ENCODE measurements around the gene STYK1.

Gene STYK1

DNA sequence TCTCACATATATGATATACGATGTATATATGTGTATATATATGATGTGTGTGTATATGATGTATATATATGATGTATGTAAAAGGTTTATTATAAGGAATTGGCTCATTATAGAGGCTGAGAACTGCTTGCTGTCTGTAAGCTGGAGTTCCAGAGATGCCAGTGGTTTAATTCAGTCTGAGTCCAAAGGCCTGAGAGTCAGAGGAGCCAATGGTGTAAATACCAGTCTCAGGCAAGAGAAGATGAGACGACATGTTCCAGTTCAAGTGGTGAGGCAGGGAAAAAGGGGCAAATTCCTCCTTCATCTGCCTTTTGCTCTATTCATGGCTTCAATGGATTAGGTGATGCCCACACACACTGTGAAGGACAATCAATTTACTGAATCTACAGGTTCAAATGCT lies 17.1 kb upstream of the STYK1 start:
- H3K4me3 ChIP-seq (ENCODE audit: low read length in 2 of 2) = no peak overlapping the region
- no peak overlapping the region for H2BK5ac ChIP-seq (ENCODE audit: low read length)
- no peak overlapping the region for H3K4ac ChIP-seq (ENCODE audit: low read length)
- peaks cover 0 to 2% of the 10 kb centered on the region in 2 donors for H3K36me3 ChIP-seq (replicated peaks in 1 of 2; ENCODE audit: control insufficient read depth in 2 of 2, insufficient read depth in 2 of 2, low read length in 2 of 2)
- no peak overlapping the region for H3K23ac ChIP-seq (ENCODE audit: low read depth, low read length, poor library complexity)
- no peak for DNase-seq (ENCODE audit: low spot score)
- H2AFZ ChIP-seq (ENCODE audit: low read length) = no peak overlapping the region
- no peak overlapping the region for H4K8ac ChIP-seq (ENCODE audit: low read depth, low read length)
- no peaks in the 10 kb centered on the region for H3K27me3 ChIP-seq (ENCODE audit: control insufficient read depth in 3 of 3, insufficient read depth in 3 of 3, low read depth in 1 of 3, low read length in 3 of 3)
- no peak overlapping the region for H3K14ac ChIP-seq (ENCODE audit: low read length)
- no peak overlapping the region for H4K91ac ChIP-seq (ENCODE audit: low read depth, low read length, poor library complexity)
- no peak overlapping the region for H2AK5ac ChIP-seq (ENCODE audit: low read depth, low read length)
- no peak overlapping the region for H3K9ac ChIP-seq (ENCODE audit: low read depth, low read length, poor library complexity)
- no peak overlapping the region for H3K27ac ChIP-seq (replicated peaks; ENCODE audit: low read length)
- no peak overlapping the region for H3K4me2 ChIP-seq (ENCODE audit: insufficient read depth, low read length, poor library complexity, severe bottlenecking)
- 100% methylated on average over 1 of the region's 2 CpGs; no CpG with 5 or more reads in 1 of the 2 donors for WGBS, 2 donors (ENCODE audit: extremely low coverage in 2 of 2, insufficient read length in 2 of 2, insufficient replicate concordance in 1 of 2)
- H2BK120ac ChIP-seq (ENCODE audit: low read depth, low read length) = no peak overlapping the region
- no peaks in the 10 kb centered on the region for H3K4me1 ChIP-seq (ENCODE audit: control insufficient read depth in 2 of 2, insufficient read depth in 1 of 2, low read depth in 1 of 2, low read length in 2 of 2)
- H3K79me1 ChIP-seq (ENCODE audit: low read depth, low read length) = no peaks in the 10 kb centered on the region
- H3K9me3 ChIP-seq (replicated peaks in 1 of 2; ENCODE audit: control insufficient read depth in 2 of 2, insufficient read depth in 1 of 2, low read depth in 1 of 2, low read length in 2 of 2) = no peaks in the 10 kb centered on the region
- no peak overlapping the region for H2BK12ac ChIP-seq (ENCODE audit: low read length)
- H2BK15ac ChIP-seq (ENCODE audit: low read length) = no peak overlapping the region
- H3K18ac ChIP-seq (ENCODE audit: low read length) = no peak overlapping the region

DNA sequence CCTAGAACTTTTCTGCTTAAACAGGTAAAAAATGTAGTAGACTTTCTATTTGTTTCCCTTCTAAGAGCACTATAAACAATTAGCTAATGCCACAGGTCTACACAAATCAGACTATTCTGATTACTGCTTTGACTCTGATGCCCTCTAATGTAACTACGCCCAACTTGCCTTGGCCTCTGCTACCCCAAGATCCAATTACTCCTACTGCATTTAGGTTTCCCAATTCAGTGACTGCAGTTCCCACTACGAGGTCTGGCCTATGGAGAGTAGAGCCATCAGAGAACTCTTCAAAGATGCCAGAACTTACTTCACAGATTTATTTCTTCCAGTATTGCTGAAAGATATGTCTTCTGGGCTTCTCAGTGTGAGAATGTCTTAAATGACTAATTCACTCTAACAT lies 15.3 kb upstream of the STYK1 start:
- H4K91ac ChIP-seq (ENCODE audit: low read depth, low read length, poor library complexity) = no peak overlapping the region
- no peak overlapping the region for H2AK5ac ChIP-seq (ENCODE audit: low read depth, low read length)
- H3K18ac ChIP-seq (ENCODE audit: low read length) = no peak overlapping the region
- H3K79me1 ChIP-seq (ENCODE audit: low read depth, low read length) = no peaks in the 10 kb centered on the region
- no peak overlapping the region for H3K23ac ChIP-seq (ENCODE audit: low read depth, low read length, poor library complexity)
- H3K14ac ChIP-seq (ENCODE audit: low read length) = no peak overlapping the region
- no peak overlapping the region for H4K8ac ChIP-seq (ENCODE audit: low read depth, low read length)
- no peaks in the 10 kb centered on the region for H3K9me3 ChIP-seq (replicated peaks in 1 of 2; ENCODE audit: control insufficient read depth in 2 of 2, insufficient read depth in 1 of 2, low read depth in 1 of 2, low read length in 2 of 2)
- H2AFZ ChIP-seq (ENCODE audit: low read length) = no peak overlapping the region
- no peak overlapping the region for H3K27ac ChIP-seq (replicated peaks; ENCODE audit: low read length)
- H3K4me2 ChIP-seq (ENCODE audit: insufficient read depth, low read length, poor library complexity, severe bottlenecking) = no peak overlapping the region
- no CpG with 5 or more reads among the region's 2 CpGs for WGBS, 2 donors (ENCODE audit: extremely low coverage in 2 of 2, insufficient read length in 2 of 2, insufficient replicate concordance in 1 of 2)
- no peak overlapping the region for H2BK5ac ChIP-seq (ENCODE audit: low read length)
- H3K4me3 ChIP-seq (ENCODE audit: low read length in 2 of 2) = no peak overlapping the region
- H3K4me1 ChIP-seq (ENCODE audit: control insufficient read depth in 2 of 2, insufficient read depth in 1 of 2, low read depth in 1 of 2, low read length in 2 of 2) = no peaks in the 10 kb centered on the region
- H2BK12ac ChIP-seq (ENCODE audit: low read length) = no peak overlapping the region
- no peak overlapping the region for H2BK120ac ChIP-seq (ENCODE audit: low read depth, low read length)
- H3K27me3 ChIP-seq (ENCODE audit: control insufficient read depth in 3 of 3, insufficient read depth in 3 of 3, low read depth in 1 of 3, low read length in 3 of 3) = no peaks in the 10 kb centered on the region
- no peak for DNase-seq (ENCODE audit: low spot score)
- H3K9ac ChIP-seq (ENCODE audit: low read depth, low read length, poor library complexity) = no peak overlapping the region
- no peak overlapping the region for H3K4ac ChIP-seq (ENCODE audit: low read length)
- no peak overlapping the region for H2BK15ac ChIP-seq (ENCODE audit: low read length)
- no peaks in the 10 kb centered on the region for H3K36me3 ChIP-seq (replicated peaks in 1 of 2; ENCODE audit: control insufficient read depth in 2 of 2, insufficient read depth in 2 of 2, low read length in 2 of 2)

DNA sequence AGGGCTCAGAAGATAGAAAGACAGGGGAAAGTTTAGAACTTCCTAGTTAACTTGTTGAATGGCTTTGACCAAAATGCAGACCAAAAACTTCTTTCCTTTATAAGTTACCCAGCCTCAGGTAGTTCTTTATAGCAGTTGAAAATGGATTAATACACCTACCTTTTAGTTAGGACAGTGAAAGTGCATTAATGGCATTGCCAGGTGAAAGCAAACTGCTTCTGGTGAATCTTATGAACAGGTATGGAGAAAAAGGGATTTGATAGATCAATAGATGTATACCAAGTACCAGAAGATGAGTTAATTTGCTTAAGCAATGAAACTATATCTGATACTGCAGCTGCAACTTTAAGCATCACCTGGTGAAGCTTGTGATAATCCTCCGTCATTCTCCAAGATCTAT lies 14.2 kb upstream of the STYK1 start:
- no peak overlapping the region for H3K18ac ChIP-seq (ENCODE audit: low read length)
- no peaks in the 10 kb centered on the region for H3K27me3 ChIP-seq (ENCODE audit: control insufficient read depth in 3 of 3, insufficient read depth in 3 of 3, low read depth in 1 of 3, low read length in 3 of 3)
- no peak overlapping the region for H3K14ac ChIP-seq (ENCODE audit: low read length)
- H4K91ac ChIP-seq (ENCODE audit: low read depth, low read length, poor library complexity) = no peak overlapping the region
- H2AFZ ChIP-seq (ENCODE audit: low read length) = no peak overlapping the region
- no peak overlapping the region for H3K4me2 ChIP-seq (ENCODE audit: insufficient read depth, low read length, poor library complexity, severe bottlenecking)
- no peak overlapping the region for H3K4me3 ChIP-seq (ENCODE audit: low read length in 2 of 2)
- WGBS, 2 donors (ENCODE audit: extremely low coverage in 2 of 2, insufficient read length in 2 of 2, insufficient replicate concordance in 1 of 2) = no CpG with 5 or more reads among the region's 1 CpG
- no peak overlapping the region for H3K4ac ChIP-seq (ENCODE audit: low read length)
- no peaks in the 10 kb centered on the region for H3K36me3 ChIP-seq (replicated peaks in 1 of 2; ENCODE audit: control insufficient read depth in 2 of 2, insufficient read depth in 2 of 2, low read length in 2 of 2)
- H3K4me1 ChIP-seq (ENCODE audit: control insufficient read depth in 2 of 2, insufficient read depth in 1 of 2, low read depth in 1 of 2, low read length in 2 of 2) = no peaks in the 10 kb centered on the region
- no peak overlapping the region for H4K8ac ChIP-seq (ENCODE audit: low read depth, low read length)
- no peak overlapping the region for H2BK120ac ChIP-seq (ENCODE audit: low read depth, low read length)
- H2BK12ac ChIP-seq (ENCODE audit: low read length) = no peak overlapping the region
- H3K27ac ChIP-seq (replicated peaks; ENCODE audit: low read length) = no peak overlapping the region
- no peak overlapping the region for H2BK5ac ChIP-seq (ENCODE audit: low read length)
- no peaks in the 10 kb centered on the region for H3K9me3 ChIP-seq (replicated peaks in 1 of 2; ENCODE audit: control insufficient read depth in 2 of 2, insufficient read depth in 1 of 2, low read depth in 1 of 2, low read length in 2 of 2)
- H3K9ac ChIP-seq (ENCODE audit: low read depth, low read length, poor library complexity) = no peak overlapping the region
- H3K79me1 ChIP-seq (ENCODE audit: low read depth, low read length) = no peaks in the 10 kb centered on the region
- no peak overlapping the region for H3K23ac ChIP-seq (ENCODE audit: low read depth, low read length, poor library complexity)
- H2AK5ac ChIP-seq (ENCODE audit: low read depth, low read length) = no peak overlapping the region
- DNase-seq (ENCODE audit: low spot score) = no peak
- H2BK15ac ChIP-seq (ENCODE audit: low read length) = no peak overlapping the region

DNA sequence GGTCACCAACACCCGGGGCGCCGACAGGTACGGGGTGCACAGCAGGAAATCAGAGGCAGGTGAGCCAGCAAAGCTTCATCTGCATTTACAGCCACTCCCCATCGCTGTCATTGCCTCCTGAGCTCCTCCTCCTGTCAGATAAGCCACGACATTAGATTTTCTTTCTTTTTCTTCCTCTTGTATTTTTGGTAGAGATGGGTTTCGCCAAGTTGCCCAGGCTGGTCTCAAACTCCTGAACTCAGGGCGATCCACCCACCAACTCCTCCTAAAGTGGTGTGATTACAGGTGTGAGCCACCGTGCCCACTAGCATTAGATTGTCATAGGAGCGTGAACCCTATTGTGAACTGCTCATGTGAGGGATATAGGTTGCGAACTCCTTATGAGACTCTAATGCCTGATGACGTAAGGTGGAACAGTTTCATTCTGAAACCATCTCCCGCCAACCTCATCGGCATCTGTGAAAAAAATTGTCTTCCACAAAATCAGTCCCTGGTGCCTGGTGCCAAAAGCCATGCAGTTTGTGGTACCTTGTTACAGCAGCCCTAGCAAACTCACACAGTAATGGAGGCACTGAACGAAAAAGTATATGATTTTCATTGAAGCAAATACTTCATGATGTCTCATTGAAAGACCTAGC lies 1.5 kb downstream of the STYK1 start:
- Histone ChIP-seq H2BK120ac (ENCODE audit: low read depth, low read length) (no peak overlapping the region), H3K14ac (ENCODE audit: low read length) (no peak overlapping the region), H3K4ac (ENCODE audit: low read length) (no peak overlapping the region), H3K27ac (replicated peaks; ENCODE audit: low read length) (no peak overlapping the region), H3K9ac (ENCODE audit: low read depth, low read length, poor library complexity) (no peak overlapping the region), H3K18ac (ENCODE audit: low read length) (no peak overlapping the region), H2AK5ac (ENCODE audit: low read depth, low read length) (no peak overlapping the region), H3K23ac (ENCODE audit: low read depth, low read length, poor library complexity) (no peak overlapping the region), H3K79me1 (ENCODE audit: low read depth, low read length) (no peaks in the 10 kb centered on the region), H3K4me2 (ENCODE audit: insufficient read depth, low read length, poor library complexity, severe bottlenecking) (no peak overlapping the region), H3K4me1 (ENCODE audit: control insufficient read depth in 2 of 2, insufficient read depth in 1 of 2, low read depth in 1 of 2, low read length in 2 of 2) (no peaks in the 10 kb centered on the region), H3K4me3 (ENCODE audit: low read length in 2 of 2) (no peak overlapping the region), H2AFZ (ENCODE audit: low read length) (no peak overlapping the region), H2BK5ac (ENCODE audit: low read length) (no peak overlapping the region), H4K91ac (ENCODE audit: low read depth, low read length, poor library complexity) (no peak overlapping the region), H3K36me3 (replicated peaks in 1 of 2; ENCODE audit: control insufficient read depth in 2 of 2, insufficient read depth in 2 of 2, low read length in 2 of 2) (no peaks in the 10 kb centered on the region), H3K9me3 (replicated peaks in 1 of 2; ENCODE audit: control insufficient read depth in 2 of 2, insufficient read depth in 1 of 2, low read depth in 1 of 2, low read length in 2 of 2) (no peaks in the 10 kb centered on the region), H2BK12ac (ENCODE audit: low read length) (no peak overlapping the region), H4K8ac (ENCODE audit: low read depth, low read length) (no peak overlapping the region), H3K27me3 (ENCODE audit: control insufficient read depth in 3 of 3, insufficient read depth in 3 of 3, low read depth in 1 of 3, low read length in 3 of 3) (peaks cover 0 to 42% (median 5%) of the 10 kb centered on the region in 3 experiments), H2BK15ac (ENCODE audit: low read length) (no peak overlapping the region)
- WGBS, 2 donors (ENCODE audit: extremely low coverage in 2 of 2, insufficient read length in 2 of 2, insufficient replicate concordance in 1 of 2) = no CpG with 5 or more reads among the region's 15 CpGs
- DNase-seq (ENCODE audit: low spot score) = no peak
